ENCODE data around the gene STRIT1. TPM values are rescaled to one million over a fixed set of nuclear protein-coding genes. Genes with fewer than 3 reads are reported as not detected.
"Not testable (repeated sequence)": the region's sequence is repeated elsewhere in the genome, so short reads cannot be mapped to it uniquely, and the experiment has no call there.

STRIT1 gene
- total RNA-seq, 1 donor from 2014 or later: 0.84 TPM

DNA sequence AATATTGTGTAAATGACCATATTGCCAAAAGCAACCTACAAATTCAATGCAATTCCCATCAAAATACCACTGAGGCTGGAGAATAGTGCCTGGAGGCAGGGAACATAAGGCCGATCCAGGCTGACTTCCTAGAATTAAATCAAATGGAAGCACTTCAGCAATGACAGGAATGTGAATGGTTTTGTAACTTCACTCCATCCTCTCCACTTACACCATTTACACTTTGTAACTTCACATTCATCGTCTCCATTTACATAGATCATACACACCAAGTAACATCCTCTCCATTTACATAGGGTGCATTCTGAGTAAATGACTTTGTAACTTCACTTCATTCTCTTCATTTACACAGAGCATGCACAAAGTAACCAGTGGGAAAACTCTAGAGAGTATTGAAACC lies 11.6 kb downstream of the STRIT1 start:
- DNase-seq (ENCODE audit: missing footprints) (no peak), ATAC-seq (no peak)
- intact Hi-C loops (cut with DNase I): no loop called here

GRCh38 chr3:155276089-155276488 lies 17.4 kb downstream of the STRIT1 start:
- intact Hi-C loops (cut with DNase I); DNase-seq (ENCODE audit: missing footprints); ATAC-seq: not testable (repeated sequence)

DNA sequence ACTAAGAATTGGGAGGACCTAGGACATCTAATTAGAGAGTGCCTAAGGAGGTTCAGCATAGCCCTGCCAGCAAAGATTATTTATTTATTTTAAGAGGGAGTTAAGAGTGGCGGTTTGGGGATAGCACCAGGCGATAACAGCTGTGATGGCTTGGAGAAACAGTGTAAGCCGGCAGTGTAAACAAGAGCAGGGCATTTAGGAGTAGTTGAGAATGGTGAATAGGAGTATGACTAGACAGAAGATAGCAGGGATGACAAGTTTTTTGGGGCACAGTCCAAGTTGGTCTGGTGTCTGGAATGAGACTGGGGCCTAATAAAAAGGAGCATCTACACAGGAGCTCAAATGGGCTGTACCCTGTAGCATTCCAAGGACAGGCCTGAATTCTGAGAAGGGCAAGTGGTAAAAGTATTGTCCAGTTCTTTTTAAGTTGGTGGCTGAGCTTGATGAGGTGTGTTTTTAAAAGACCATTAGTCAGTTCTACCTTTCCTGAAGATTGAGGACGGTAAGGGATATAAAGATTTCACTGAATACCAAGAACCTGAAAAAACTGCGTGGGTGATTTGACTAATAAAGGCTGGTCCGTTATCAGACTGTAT lies 18.2 kb downstream of the STRIT1 start:
- DNase-seq (ENCODE audit: missing footprints); intact Hi-C loops (cut with DNase I); ATAC-seq: not testable (repeated sequence)

DNA sequence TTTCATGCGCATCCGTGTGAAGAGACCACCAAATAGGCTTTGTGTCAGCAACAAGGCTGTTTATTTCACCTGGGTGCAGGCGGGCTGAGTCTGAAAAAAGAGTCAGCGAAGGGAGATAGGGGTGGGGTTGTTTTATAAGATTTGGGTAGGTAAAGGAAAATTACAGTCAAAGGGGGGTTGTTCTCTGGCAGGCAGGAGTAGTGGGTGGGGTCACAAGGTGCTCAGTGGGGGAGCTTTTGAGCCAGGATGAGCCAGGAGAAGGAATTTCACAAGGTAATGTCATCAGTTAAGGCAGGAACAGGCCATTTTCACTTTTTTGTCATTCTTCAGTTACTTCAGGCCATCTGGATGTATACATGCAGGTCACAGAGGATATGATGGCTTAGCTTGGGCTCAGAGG lies 19.0 kb downstream of the STRIT1 start:
- ATAC-seq; intact Hi-C loops (cut with DNase I); DNase-seq (ENCODE audit: missing footprints): not testable (repeated sequence)

GRCh38 chr3:155271343-155271613 lies 22.2 kb downstream of the STRIT1 start:
- no peak for DNase-seq (ENCODE audit: missing footprints)
- intact Hi-C loops (cut with DNase I): no loop called here
- no peak for ATAC-seq

- intact Hi-C loops (cut with DNase I): no loop called here
- DNase-seq (ENCODE audit: missing footprints): no peak
- ATAC-seq: no peak
Measured at GRCh38 chr3:155270485-155271342, 22.8 kb downstream of the STRIT1 start.

DNA sequence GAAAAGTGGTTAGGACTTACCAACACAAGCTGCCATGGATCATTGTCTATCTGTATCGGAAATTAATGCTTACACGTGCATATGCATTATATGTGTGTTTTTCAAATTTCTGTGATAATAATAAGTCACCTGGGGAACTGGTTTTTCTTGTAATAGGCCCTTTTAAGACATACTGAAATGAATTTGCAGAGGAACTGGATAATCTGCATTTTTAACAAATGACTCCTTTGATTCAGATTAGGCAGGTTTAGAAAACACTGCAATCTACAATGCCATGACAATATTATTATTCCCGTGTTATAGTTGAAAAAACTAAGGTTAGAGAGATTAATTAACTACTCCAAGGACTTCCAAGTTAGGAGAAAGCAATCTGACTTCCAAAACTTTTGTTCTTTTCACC lies 23.4 kb downstream of the STRIT1 start:
- ATAC-seq (no peak), DNase-seq (ENCODE audit: missing footprints) (no peak)
- intact Hi-C loops (cut with DNase I): no loop called here

DNA sequence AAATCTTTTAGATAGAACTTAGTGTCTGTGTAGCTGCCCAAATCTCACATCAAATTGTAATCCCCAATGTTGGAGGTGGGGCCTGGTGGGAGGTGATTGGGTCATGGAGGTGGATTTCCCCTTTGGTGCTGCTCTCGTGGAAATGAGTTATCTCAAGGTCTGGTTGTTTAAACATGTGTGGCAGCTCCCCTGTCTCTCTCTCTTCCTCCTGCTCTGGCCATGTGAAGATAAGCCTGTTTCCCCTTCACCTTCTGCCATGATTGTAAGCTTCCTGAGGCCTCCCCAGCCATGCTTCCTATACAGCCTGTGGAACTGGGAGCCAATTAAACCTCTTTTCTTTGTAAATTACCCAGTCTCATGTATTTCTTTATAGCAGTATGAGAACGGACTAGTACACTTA lies 30.6 kb downstream of the STRIT1 start:
- DNase-seq (ENCODE audit: missing footprints); ATAC-seq; intact Hi-C loops (cut with DNase I): not testable (repeated sequence)

- intact Hi-C loops (cut with DNase I): no loop called here
- DNase-seq (ENCODE audit: missing footprints) (no peak), ATAC-seq (no peak)
Measured at GRCh38 chr3:155262295-155262694, 31.2 kb downstream of the STRIT1 start.

- DNase-seq (ENCODE audit: missing footprints): no peak
- no peak for ATAC-seq
- intact Hi-C loops (cut with DNase I): no loop called here
Measured at GRCh38 chr3:155254445-155254844, 39.0 kb downstream of the STRIT1 start.

DNA sequence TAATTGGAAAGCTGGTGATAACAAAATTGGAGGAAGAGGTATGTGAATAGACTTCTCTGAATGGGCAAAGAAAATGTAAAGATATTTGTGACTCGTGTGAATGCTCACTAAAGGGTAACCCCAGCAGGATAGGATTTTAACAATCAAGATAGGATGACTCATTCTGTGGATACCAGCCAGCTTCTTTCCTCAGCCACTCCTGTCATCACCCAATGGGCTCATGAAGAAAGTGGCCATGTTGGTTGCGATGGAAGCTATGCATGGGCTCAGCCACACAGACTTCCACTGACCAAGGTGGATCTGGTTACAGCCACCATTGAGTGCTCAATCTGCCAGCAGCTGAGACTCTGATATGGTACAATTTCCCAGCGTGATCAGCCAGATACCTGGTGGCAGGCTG lies 40.9 kb downstream of the STRIT1 start:
- no peak for DNase-seq (ENCODE audit: missing footprints)
- no peak for ATAC-seq
- intact Hi-C loops (cut with DNase I): no loop called here

DNA sequence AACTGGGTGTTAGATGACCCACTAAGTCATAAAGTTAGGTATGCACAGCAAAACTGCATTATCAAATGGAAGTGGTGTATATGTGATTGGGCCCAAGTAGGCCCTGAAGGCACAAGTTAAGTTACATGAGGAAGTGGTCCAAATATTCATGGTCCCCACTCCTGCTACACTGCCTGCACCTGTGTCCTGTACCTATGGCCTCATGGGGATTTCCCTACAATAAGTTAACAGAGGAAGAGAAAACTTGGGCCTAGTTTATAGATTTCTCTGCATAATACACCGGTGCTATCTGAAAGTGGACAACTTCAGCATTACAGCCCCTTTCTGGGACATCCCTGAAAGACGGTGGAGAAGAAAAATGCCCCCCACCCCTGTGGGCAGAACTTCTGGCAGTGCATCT lies 41.5 kb downstream of the STRIT1 start:
- intact Hi-C loops (cut with DNase I): no loop called here
- no peak for DNase-seq (ENCODE audit: missing footprints)
- no peak for ATAC-seq

DNA sequence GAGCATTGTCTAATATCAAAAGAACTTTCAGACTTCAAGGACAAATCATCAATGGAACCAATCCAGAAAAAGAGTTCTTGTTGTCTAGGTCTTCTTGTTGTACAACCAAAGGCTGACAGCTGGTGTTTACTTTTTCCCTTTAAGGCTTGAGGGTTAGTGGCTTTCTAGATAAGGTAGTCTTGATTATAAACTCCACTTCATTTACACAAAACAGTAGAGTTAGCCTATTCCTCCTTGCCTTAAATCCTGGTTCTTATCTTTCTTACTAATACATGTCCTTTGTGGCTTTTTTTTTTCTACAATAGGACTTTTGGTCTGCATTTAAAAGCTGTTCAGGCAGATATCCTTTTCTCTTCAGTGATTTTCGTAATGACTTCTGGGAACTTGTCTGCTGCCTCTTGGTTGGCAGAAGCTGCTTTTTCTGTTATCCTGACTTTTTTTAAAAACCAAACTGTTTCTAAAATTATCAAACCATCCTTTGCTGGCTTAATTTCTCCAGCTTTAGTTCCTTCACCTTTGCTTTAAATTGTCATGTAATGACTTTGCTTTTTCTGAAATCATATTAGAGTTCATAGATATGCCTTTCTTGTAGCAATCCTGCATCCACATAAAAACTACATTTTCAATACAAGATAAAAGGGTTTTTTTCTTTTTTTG lies 44.8 kb downstream of the STRIT1 start:
- ATAC-seq (no peak), DNase-seq (ENCODE audit: missing footprints) (no peak)
- intact Hi-C loops (cut with DNase I): no loop called here

DNA sequence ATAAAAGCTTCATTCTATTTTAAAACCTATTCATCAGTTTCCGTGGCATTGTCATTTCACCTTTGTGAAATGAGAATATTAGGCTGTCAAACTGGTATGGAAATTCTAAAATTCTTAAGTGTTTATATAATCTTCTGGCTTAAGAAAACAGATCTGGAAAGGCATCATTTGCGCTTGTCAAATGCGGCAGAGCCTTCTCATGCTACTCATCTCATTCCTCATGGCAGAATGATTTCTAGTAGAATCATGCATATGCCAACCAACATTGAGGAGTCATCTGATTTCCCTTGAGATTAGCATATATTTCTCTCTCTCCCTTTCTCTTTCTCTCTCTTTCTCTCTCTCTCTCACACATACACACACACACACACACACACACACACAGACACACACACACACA lies 48.8 kb downstream of the STRIT1 start:
- intact Hi-C loops (cut with DNase I): no loop called here
- no peak for ATAC-seq
- DNase-seq (ENCODE audit: missing footprints): no peak

DNA sequence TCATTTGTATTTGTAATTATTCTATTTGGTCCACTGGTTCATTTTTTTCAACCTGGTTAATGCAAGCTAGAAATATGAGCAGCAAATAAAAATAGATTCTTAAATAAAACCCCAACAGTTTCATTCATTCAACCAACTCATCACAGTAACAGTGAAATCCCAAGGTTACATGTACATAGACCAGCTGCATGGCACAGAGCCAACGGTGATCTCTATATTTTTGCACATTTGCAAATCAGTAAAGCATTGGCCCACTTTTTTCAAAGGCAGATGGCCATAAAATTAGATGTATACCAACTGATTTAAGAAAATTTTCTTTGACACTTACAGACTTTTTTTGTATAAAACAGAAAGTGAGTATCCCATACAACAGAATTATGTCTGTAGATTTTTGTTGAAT lies 49.3 kb downstream of the STRIT1 start:
- DNase-seq (ENCODE audit: missing footprints) (no peak), ATAC-seq (no peak)
- intact Hi-C loops (cut with DNase I): no loop called here

DNA sequence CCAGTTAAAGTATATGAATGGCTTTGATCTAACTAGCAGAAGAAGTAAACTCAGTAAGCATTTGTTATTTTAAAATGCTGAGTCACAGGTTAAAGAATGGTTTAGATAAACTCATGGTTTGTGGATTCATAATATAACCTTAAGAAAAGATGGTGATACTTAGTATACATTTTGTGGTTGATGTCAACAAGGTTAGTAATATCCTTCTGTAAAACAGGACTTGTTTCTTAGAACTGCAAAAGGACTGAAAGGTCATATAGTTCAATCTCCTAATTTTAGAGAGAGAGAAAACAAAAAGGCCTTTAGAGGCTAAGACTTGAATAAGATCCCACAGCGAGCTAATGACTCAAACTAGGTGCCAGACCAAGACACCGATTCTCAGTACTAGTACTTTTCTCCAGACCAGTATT lies 50.0 kb downstream of the STRIT1 start:
- intact Hi-C loops (cut with DNase I): no loop called here
- ATAC-seq (no peak), DNase-seq (ENCODE audit: missing footprints) (no peak)

DNA sequence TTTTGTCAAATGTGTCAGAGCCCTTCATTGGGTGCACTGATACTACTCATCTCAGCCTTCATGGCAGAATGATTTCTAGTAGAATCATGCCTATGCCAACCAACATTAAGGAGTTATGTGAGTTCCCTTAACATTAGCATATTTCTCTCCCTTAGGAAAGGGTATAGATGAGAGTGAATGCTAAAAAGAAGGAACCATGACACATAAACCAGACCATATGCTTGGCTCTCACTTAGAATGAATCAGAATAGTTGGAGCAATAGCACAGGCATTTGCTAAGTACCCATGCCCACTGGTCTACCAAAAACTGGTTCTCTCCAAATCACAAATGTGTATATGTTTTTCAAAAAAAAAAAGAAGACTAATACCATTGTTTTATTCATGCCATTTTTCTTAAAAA lies 51.1 kb downstream of the STRIT1 start:
- intact Hi-C loops (cut with DNase I): no loop called here
- no peak for DNase-seq (ENCODE audit: missing footprints)
- no peak for ATAC-seq

- DNase-seq (ENCODE audit: missing footprints) (no peak), ATAC-seq (no peak)
- intact Hi-C loops (cut with DNase I): no loop called here
Measured at GRCh38 chr3:155241579-155241978, 51.9 kb downstream of the STRIT1 start.
